SKM-1 treated with dmso at 0.1 percent for 144 hours (cell line): Measurements from ENCODE around the gene LRRC72.
"Not testable (repeated sequence)": the region's sequence is repeated elsewhere in the genome, so short reads cannot be mapped to it uniquely, and the experiment has no call there.

Experiments
- DNase-seq: peaks from one replicate; lab custom pipeline; 2025; ENCODE audit not compliant: unreplicated experiment; lab: John Stamatoyannopoulos, UW

LRRC72 gene

DNA sequence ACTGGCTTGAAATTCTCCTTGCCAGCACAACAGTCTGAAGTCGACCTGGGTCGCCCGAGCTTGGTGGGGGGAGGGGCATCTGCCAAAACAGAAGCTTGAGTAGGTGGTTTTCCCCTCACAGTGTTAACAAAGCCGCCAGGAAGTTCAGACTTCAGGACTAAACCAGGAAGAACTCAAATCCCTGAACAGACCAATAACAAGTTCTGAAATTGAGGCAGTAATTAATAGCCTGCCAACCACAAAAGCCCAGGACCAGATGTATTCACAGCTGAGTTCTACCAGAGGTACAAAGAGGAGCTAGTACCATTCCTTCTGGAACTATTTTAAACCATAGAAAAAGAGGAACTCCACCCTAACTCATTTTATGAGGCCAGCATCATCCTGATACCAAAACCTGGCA, 45.3 kb downstream of the LRRC72 start:
- no peak for DNase-seq

DNA sequence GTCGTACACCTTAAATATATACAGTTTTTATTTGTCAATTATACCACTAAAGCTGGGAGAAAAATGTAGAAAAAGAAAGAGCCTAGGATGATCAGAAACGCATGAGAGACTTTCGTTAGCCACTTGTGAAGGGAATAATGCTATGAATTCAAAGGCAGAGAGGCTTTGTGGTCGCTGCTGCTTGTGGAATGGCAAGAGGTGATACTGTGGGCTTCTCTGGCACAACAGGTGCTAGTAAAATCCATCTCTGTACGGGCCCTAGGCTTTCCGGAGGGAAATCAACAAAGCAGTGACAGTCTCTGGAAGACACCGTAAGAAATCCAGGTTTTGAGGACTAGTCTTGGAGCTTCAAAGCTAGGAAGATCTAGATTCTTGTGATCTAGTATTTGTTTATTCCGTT, 52.6 kb downstream of the LRRC72 start:
- DNase-seq, result no peak

GRCh38 chr7:16581286-16581685, 54.7 kb downstream of the LRRC72 start:
- no peak for DNase-seq

GRCh38 chr7:16583834-16584233, 57.2 kb downstream of the LRRC72 start:
- DNase-seq, result no peak

DNA sequence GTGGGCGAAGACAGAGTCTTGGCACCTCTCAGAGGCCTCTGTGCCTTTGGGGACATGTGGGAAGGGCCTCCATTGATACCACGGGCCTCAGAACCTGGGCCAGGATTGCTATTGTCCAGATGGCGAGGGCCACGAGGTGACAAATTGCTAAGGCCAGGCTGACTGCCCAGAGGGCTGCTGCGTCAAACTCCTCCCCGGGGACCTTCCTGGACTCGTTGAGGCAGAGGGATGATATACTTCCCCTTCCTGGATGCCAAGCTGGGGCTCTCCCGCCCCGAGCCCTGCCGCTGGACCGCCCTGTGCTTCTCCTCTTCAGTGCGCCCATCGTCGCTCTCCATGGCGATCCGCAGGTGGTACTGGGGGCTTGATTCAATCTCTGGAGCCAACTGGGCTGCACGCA, 58.9 kb downstream of the LRRC72 start:
- no peak for DNase-seq

GRCh38 chr7:16586081-16586874, 59.7 kb downstream of the LRRC72 start:
- DNase-seq, result no peak

- no peak for DNase-seq
These were observed 60.5 kb downstream of the LRRC72 start for GRCh38 chr7:16587129-16587528.

DNA sequence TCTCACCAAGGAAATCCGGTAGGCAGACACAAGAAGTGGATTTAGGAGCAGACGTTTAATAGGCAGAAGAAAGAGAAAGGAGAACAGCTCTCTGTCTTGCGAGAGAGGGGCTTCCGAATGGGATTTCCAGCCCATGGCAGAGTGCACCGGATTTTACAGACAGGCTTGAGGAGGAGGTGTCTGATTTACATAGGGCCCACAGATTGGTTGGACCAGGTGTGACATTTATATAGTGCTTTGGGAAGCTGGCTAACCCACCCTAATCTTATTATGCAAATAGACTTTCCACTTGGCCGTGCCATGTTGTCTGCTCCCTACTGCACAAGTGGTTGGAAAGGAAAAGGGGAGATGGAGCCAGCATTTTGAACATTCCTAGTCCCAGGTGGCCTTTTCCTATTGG, 61.2 kb downstream of the LRRC72 start:
- no peak for DNase-seq

GRCh38 chr7:16589881-16590280, 63.3 kb downstream of the LRRC72 start:
- DNase-seq, result no peak

GRCh38 chr7:16590424-16590823, 63.8 kb downstream of the LRRC72 start:
- no peak for DNase-seq

GRCh38 chr7:16592395-16592794, 65.8 kb downstream of the LRRC72 start:
- no peak for DNase-seq

DNA sequence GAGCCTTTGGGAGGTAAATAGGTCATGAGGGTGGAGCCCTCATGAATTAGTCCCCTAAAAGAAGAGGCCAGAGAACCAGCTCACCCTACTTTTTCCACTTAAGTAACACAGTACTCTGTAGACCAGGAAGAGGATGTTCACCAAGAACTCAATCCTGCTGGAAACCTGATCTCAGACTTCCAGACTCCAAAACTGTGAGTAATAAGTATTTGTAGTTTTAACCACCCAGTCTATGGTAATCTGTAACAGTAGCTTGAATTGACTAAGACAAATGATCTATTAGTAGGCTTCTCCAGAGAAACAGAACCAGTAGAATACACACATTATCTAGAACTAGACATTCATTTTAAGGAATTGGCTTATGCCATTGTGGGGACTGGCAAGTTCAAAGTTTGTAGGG, 67.4 kb downstream of the LRRC72 start:
- DNase-seq, result no peak

- no peak for DNase-seq
These were observed 68.1 kb downstream of the LRRC72 start for GRCh38 chr7:16594676-16595075.

- not testable (repeated sequence) for DNase-seq
These were observed 69.0 kb downstream of the LRRC72 start for GRCh38 chr7:16595596-16595995.

- no peak for DNase-seq
These were observed 71.4 kb downstream of the LRRC72 start for GRCh38 chr7:16598015-16598414.

GRCh38 chr7:16599860-16600259, 73.2 kb downstream of the LRRC72 start:
- no peak for DNase-seq

GRCh38 chr7:16603633-16604032, 77.0 kb downstream of the LRRC72 start:
- no peak for DNase-seq

GRCh38 chr7:16604054-16604453, 77.4 kb downstream of the LRRC72 start:
- DNase-seq, result no peak

DNA sequence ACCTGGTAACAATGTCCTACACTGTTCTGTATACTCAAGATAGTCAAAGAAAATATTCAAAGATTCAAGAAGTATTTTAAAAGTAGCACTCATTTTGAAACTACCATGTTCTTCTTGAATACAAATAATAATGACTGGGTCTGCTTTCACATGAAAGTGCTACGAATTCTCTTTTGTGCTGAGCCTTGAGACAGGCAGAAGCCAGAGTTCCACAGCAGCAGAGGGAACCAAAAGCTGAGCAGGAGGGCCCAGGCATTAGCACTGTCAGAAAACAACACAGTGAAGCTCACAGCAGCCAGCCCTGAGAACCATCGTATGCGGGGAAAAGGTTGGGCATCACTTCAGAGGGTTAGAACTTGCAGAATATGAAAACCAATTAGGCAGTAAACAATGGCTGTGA, 80.1 kb downstream of the LRRC72 start:
- no peak for DNase-seq

DNA sequence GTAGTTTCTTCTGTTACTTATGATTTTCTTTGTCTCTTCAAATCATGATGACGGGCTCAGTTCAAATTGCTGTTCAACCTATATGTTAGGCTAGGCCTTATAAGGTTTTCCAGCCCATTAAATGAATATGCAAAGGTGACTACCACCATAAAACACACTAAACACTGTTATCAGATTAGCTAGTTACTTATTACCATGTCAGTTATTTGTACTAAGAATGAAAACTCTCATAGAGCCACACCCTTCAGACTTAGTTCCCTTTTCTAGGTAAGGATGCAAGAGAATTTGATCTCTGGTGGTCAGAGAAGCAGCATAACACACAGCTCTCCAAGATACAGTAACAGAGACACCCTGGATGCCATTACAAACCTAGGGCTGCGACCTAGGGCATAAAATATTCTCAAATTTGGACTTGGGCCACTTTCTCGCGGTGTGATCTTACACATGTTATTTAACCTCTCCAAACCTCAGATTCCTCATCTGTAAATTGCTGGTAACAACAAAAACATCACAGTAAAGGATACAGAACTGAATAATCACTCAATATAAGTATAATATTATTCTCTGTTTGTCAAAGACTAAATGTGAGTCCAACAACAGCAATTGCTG, 83.3 kb downstream of the LRRC72 start:
- DNase-seq, result no peak

GRCh38 chr7:16611711-16612110, 85.1 kb downstream of the LRRC72 start:
- DNase-seq, result no peak

DNA sequence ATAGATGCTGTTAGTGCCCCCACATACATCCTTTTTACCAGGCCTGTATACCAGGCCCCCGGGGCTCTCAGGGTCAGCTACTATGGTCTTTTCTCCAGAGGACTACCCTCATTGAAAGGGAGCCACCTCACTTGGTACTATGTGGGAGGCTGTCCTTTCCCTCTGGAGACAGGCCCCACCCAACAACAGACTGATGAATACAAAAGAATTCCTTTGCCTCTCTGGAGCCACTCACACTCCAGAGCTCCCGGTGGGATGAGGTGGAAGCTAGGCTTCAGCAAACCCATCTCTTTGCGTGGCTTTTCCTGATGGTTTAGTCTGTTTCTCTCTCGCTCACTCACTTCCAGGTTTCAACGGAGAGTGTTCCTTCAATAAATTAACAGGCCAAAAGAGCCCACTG, 88.6 kb downstream of the LRRC72 start:
- no peak for DNase-seq

GRCh38 chr7:16616122-16616521, 89.5 kb downstream of the LRRC72 start:
- DNase-seq, result no peak
